Left lung (tissue), 10 donors: ENCODE data around the gene ZNF609. TPM values are rescaled to one million over a fixed set of nuclear protein-coding genes. Genes with fewer than 3 reads are reported as not detected.
A peak's percentile ranks its signal among the peaks of the same experiment; 100 is the strongest.

Experiments
- ATAC-seq: fragments of 200-7000 bp; cut with Tn5 transposase; one replicate; pipeline ENCODE4 v1.9.1; 2020; ENCODE audit warnings: moderate library complexity
- DNase-seq, 4 donors: peaks; one replicate each; pipeline ENCODE4 v3.0.0-alpha.2; 2013 to 2020
- H3K27ac ChIP-seq, 2 donors: fragments of 200-600 bp; sonication (generic) in 1 of 2; one replicate each; pipeline versions ENCODE4 v1.5.0 to v1.8.0; 2020 to 2021
- H3K27me3 ChIP-seq, 2 donors: fragments of 200-600 bp; sonication (generic) in 1 of 2; one replicate each; pipeline versions ENCODE4 v1.5.0 to v1.8.0; 2020 to 2021
- H3K36me3 ChIP-seq, 2 donors: fragments of 200-600 bp; sonication (generic) in 1 of 2; one replicate each; pipeline versions ENCODE4 v1.5.0 to v1.8.0; 2020 to 2021
- H3K4me1 ChIP-seq, 2 donors: fragments of 200-600 bp; one replicate each; pipeline ENCODE4 v1.8.0; 2021
- H3K4me3 ChIP-seq, 2 donors: fragments of 200-600 bp; sonication (generic) in 1 of 2; one replicate each; pipeline versions ENCODE4 v1.5.0 to v1.8.0; 2020 to 2021; ENCODE audit warnings: mild to moderate bottlenecking in 1 of 2
- H3K9me3 ChIP-seq, 2 donors: fragments of 200-600 bp; sonication (generic) in 1 of 2; one replicate each; pipeline versions ENCODE4 v1.5.0 to v1.8.0; 2020 to 2021
- CTCF ChIP-seq, 2 donors: fragments of 200-600 bp; sonication (generic) in 1 of 2; IDR thresholded peaks; one replicate each; pipeline versions ENCODE4 v1.5.0 to v1.8.0; 2021; ENCODE audit warnings: antibody characterized with exemption in 2 of 2
- intact Hi-C, 2 donors: fragments of 100-400 bp; cut with DNase I; formaldehyde crosslinking; loops; one replicate each; pipeline versions ENCODE4 v1.11.2 to v1.14.2; 2022
- polyA plus RNA-seq, 6 donors: library from polyadenylated mRNA; unstranded; fragments of 120-200 nt; gene quantifications; one replicate each; pipeline ENCODE4 v1.2.1, GENCODE V29; 2013; ENCODE audit not compliant: insufficient read length in 6 of 6
- total RNA-seq, 2 donors: library from RNA; stranded (reverse); fragmentation: NEBNext Ultra II Directional; extraction: Animal tissue kit (Norgen Biotek cat#: 25700); gene quantifications; one replicate each; pipeline ENCODE4 v1.2.1, GENCODE V29; 2021
- donor health status: DM: no; HTN: yes; CAD: no.
- donor health status: DM: no; HTN: no; CAD: no.

The ZNF609 gene
- total and polyA plus RNA-seq, 8 donors: 31.9 to 37.4 (median 36.7) TPM

GRCh38 chr15:64437982-64438381 lies 22.4 kb upstream of the ZNF609 start:
- TF ChIP-seq CTCF (IDR thresholded peaks at IDR 0.05): no peak
- H3K4me1 ChIP-seq: no peaks in the 10 kb centered on the region
- no peak for ATAC-seq
- peaks cover 0 to 19% of the 10 kb centered on the region in 2 donors for H3K36me3 ChIP-seq
- H3K27me3 ChIP-seq: no peaks in the 10 kb centered on the region
- H3K4me3 ChIP-seq: no peak overlapping the region
- H3K27ac ChIP-seq: no peak overlapping the region
- intact Hi-C loops: no loop called here
- DNase-seq: no peak
- H3K9me3 ChIP-seq: no peaks in the 10 kb centered on the region

DNA sequence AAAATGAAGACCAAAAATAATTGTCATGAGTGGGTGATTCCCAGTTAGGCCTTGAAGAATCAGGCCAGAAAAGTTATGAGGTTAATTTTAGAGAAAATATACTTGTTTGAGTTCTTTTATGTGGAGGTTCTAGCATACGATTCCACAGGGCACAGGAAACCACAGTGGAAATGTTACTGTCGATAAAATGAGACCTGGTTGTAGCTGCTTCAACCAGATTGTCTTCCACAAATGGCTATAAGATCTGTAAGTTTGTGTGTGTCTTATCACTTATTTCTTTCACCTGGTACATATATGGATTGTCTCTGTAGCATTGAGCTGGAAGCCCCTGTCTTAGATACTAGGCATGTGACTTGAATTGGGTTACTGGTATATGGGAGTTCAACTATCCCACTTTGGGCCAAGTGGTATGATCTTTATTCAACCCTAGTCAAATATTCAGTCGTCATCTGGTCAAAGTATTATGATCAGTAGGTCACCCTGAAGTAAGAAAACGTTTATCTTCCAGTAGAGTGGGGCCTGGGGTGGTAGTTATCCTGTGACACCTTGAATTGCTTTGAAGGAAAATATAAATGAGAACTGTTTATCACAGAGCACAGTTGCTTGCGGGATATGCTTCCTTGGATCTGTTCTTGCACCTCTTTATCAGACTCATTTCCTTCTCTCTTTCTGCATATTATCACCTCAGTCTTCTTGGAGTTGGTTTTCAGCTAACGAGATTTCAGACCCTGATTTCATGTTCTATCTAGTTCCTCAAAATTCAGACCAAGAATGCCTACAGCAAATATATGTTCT lies 21.5 kb upstream of the ZNF609 start:
- Histone ChIP-seq H3K36me3 (peaks cover 0 to 11% of the 10 kb centered on the region in 2 donors), H3K4me1 (peaks cover 0 to 5% of the 10 kb centered on the region in 2 donors), H3K9me3 (no peaks in the 10 kb centered on the region), H3K4me3 (no peak overlapping the region), H3K27ac (no peak overlapping the region), H3K27me3 (no peaks in the 10 kb centered on the region)
- no peak for TF ChIP-seq CTCF (IDR thresholded peaks at IDR 0.05)
- intact Hi-C loops: no loop called here
- DNase-seq: no peak
- ATAC-seq: no peak

GRCh38 chr15:64441852-64442251 lies 18.5 kb upstream of the ZNF609 start:
- TF ChIP-seq CTCF (IDR thresholded peaks at IDR 0.05): no peak
- Histone ChIP-seq H3K36me3 (peaks cover 0 to 23% of the 10 kb centered on the region in 2 donors), H3K4me3 (no peak overlapping the region), H3K4me1 (peaks cover 0 to 15% of the 10 kb centered on the region in 2 donors), H3K9me3 (no peaks in the 10 kb centered on the region), H3K27ac (no peak overlapping the region), H3K27me3 (no peaks in the 10 kb centered on the region)
- intact Hi-C loops: no loop called here
- DNase-seq: no peak
- no peak for ATAC-seq

DNA sequence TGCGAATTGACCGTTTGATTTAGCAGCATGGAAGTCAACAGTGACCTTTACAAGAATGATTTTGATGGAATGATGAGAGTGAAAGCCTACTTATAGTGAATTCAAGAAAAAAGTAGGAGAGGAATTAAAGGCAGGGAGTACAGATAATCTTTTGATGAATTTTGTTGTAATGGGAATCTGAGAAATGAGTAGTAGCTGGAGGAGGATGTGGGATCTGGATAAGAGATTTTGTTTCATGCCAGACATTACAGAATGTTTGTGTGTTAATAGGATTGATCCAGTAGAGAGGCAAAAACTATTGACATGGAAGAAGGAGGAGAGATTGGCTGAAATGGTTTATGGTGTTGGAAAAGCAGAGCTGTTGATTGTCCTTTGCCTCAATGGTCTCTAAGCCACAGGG lies 17.4 kb upstream of the ZNF609 start:
- DNase-seq: no peak
- intact Hi-C loops: no loop called here
- Histone ChIP-seq H3K4me3 (no peak overlapping the region), H3K36me3 (peaks cover 0 to 35% of the 10 kb centered on the region in 2 donors), H3K27me3 (no peaks in the 10 kb centered on the region), H3K4me1 (peaks cover 0 to 15% of the 10 kb centered on the region in 2 donors), H3K27ac (peak overlapping the region in 1 of 2 donors; percentile 4), H3K9me3 (no peaks in the 10 kb centered on the region)
- no peak for ATAC-seq
- TF ChIP-seq CTCF (IDR thresholded peaks at IDR 0.05): no peak

- DNase-seq: no peak
- intact Hi-C loops: no loop called here
- H3K36me3 ChIP-seq: peaks cover 0 to 45% of the 10 kb centered on the region in 2 donors
- ATAC-seq: peak; percentile 82
- TF ChIP-seq CTCF (IDR thresholded peaks at IDR 0.05): no peak
- no peak overlapping the region for H3K4me3 ChIP-seq
- peak overlapping the region; percentile 30 to 51 for H3K27ac ChIP-seq
- no peaks in the 10 kb centered on the region for H3K27me3 ChIP-seq
- no peaks in the 10 kb centered on the region for H3K9me3 ChIP-seq
- H3K4me1 ChIP-seq: peaks cover 0 to 15% of the 10 kb centered on the region in 2 donors
Measured at GRCh38 chr15:64443747-64444621, 16.4 kb upstream of the ZNF609 start.
